Epithelial cell of proximal tubule (primary cell): ENCODE data around the gene DBI. TPM values are rescaled to one million over a fixed set of nuclear protein-coding genes. Genes with fewer than 3 reads are reported as not detected.

Experiments used
- DNase-seq: peaks from one replicate; pipeline ENCODE4 v3.0.0-alpha.2; 2011; ENCODE audit warnings: low read depth
- H3K4me3 ChIP-seq: 2 replicates; pipeline ENCODE4 v1.5.1; 2011; ENCODE audit warnings: low read depth, mild to moderate bottlenecking, low read length
- total RNA-seq: library from RNA; depleted of rRNA; stranded (reverse); fragments of >200 nt; gene quantifications from 2 replicates; pipeline ENCODE4 v1.2.3, GENCODE V29; 2015
- TF ChIP-seq, protein P1 (sequence below): conservative IDR thresholded peaks from 2 replicates; pipeline ENCODE4 v1.5.1; 2012; ENCODE audit warnings: low read depth, mild to moderate bottlenecking, low read length

DBI gene
- total RNA-seq, 1 donor from 2014 or later = 134 TPM

DNA sequence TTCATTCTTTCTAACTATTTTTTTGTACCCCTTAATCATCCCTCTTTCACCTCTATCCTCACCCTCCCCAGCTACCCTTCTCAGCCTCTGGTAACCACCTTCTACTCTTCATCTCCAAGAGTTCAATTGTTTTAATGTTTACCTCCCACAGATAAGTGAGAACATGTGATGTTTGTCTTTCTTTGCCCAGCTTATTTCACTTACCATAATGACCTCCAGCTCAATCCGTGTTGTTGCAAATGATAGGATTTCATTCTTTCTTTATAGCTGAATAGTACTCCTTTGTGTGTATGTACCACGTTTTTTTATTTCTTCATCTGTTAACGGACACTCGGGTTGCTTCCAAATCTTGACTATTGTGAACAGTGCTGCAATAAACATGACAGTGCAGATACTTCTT is 42.7 kb downstream of the DBI start:
- H3K4me3 ChIP-seq = no peak overlapping the region
- no peak for DNase-seq
- TF ChIP-seq, protein P1, sequence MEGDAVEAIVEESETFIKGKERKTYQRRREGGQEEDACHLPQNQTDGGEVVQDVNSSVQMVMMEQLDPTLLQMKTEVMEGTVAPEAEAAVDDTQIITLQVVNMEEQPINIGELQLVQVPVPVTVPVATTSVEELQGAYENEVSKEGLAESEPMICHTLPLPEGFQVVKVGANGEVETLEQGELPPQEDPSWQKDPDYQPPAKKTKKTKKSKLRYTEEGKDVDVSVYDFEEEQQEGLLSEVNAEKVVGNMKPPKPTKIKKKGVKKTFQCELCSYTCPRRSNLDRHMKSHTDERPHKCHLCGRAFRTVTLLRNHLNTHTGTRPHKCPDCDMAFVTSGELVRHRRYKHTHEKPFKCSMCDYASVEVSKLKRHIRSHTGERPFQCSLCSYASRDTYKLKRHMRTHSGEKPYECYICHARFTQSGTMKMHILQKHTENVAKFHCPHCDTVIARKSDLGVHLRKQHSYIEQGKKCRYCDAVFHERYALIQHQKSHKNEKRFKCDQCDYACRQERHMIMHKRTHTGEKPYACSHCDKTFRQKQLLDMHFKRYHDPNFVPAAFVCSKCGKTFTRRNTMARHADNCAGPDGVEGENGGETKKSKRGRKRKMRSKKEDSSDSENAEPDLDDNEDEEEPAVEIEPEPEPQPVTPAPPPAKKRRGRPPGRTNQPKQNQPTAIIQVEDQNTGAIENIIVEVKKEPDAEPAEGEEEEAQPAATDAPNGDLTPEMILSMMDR = no peak

DNA sequence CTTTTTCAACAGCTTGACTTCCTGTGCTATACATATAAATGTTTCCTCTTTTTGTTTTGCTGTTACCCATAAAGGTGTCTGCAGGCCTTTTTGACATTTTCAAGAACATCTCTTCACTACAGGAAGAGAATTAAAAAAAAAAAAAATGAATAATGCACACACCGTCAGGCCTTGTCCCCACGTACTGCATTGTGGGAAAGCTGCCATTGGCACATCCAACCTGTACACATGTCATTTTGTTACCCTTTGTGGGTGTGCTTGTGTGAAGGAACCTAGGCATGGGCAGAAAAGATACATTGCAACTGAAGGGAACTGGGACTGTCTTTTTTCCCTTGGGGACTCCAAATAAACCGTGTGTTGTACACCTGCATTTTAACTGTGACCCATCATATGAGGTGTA is 48.1 kb downstream of the DBI start:
- H3K4me3 ChIP-seq = no peak overlapping the region
- TF ChIP-seq, protein P1 = no peak
- DNase-seq = no peak

DNA sequence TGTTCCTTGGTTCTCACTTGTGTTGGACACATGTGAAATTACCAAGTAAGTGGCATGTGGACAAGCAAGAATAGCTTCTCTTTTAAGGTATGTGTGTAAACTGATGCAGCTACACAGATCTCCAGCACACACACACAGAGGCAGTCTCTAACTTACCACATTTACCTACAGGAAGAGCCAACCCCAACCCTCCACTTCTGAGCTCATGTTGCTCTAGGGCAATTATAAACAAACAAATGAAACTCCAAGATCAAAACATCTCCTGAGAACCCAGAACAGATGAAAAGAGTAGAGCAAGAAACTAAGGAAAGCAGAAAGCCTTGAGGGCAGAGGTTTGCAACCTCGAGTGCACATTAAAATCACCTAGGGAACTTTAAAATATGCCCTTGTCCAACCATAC is 48.9 kb downstream of the DBI start:
- TF ChIP-seq, protein P1 = no peak
- DNase-seq = no peak

DNA sequence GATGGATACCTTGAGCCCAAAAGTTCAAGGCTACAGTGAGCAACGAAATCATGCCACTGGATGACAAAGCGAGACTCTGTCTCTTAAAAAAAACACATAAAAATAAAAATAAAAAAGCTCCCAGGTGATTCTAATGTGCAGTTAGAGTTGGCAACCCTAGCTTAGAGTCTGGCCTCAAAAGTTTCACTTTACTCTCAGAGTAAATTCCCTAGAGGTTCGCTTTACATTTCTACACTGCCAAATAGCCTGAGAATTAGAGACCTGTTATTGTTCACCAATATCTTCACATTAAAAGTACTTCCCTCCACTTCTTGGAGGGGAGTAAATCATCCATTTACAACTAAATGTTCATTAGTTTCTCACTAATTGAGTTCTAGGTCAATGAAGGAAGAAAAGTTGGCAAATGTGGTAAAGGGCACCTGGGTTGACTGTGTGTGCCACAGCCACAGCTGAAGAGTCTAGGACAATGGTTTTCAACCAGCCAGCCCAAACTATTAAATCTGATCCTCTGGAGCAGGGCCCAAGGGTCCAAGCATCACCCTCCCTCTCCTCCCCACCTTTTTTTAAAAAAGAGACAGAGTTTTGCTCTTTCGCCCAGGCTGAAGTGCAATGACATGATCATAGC is 49.6 kb downstream of the DBI start:
- TF ChIP-seq, protein P1 = no peak
- DNase-seq = no peak
- H3K4me3 ChIP-seq = no peak overlapping the region

More for the DNA sequence above, 48.9 kb downstream of the DBI start:
- H3K4me3 ChIP-seq = no peak overlapping the region

DNA sequence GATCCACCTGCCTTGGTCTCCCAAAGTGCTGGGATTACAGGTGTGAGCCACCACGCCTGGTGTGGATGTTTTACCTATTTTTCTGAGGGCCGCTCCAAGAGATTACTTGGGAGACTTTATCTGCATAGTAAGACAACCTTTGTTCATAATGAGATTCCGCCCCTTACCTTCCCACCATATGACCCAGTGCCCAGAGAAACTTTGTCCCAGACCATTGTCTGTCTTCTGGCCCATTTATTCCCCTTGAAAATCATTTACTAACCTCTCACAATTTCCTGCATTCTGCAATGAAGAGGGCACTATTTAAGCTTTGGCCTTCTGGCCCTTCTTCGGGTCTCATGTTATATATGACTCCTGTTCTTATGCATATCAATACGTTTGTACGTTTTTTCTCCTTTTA is 51.1 kb downstream of the DBI start:
- no peak for DNase-seq
- H3K4me3 ChIP-seq = no peak overlapping the region
- TF ChIP-seq, protein P1 = no peak

DNA sequence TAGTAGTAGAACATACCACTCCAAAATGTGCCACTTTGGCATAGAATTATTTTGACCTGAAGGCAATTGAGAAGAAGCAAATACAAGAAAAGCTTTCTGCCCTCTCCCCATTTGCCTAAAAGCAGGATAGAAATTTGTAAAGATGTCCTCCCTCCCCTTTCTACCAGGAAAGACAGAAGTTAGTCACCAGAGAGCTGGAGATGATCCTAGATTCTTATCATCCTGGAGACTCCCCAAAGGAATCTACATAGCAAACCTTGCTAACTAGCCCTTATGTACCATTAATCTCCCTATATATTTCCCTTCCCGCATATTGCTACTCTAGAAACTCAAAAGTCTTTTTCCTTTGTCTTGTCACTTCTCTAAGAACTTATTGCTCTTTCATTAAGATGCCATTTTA is 52.3 kb downstream of the DBI start:
- TF ChIP-seq, protein P1 = no peak
- DNase-seq = no peak
- H3K4me3 ChIP-seq = no peak overlapping the region

DNA sequence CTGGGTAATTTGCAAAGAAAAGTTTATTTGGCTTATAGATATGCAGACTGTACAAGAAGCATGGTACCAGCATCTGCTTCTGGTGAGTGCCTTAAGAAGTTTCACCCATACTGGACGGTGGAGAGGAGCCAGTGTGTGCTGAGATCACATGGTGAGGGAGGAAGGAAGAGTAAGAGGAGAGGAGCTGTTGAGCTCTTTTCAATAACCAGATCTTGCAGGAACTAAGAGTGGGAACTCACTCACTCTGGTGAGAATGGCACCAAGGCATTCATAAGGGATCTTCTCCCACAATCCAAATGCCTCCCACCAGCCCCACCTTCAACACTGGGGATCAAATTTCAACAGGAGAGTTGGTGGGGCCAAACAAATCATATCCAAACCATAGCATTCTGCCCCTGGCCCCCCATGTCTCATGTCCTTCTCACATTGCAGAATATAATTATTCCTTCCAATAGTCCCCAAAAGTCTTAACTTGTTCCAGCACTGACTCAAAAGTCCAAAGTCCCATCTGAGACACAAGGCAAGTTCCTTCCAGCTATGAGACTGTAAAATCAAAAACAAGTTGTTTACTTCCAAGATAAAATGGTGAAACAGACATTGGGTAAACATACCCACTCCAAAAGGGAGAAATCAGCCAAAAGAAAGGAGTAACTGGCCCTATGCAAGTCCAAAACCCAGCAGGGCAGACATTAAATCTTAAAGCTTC is 53.2 kb downstream of the DBI start:
- no peak for DNase-seq
- no peak overlapping the region for H3K4me3 ChIP-seq
- TF ChIP-seq, protein P1 = no peak
